Measurements from ENCODE around the gene TENT5C.
A peak's percentile ranks its signal among the peaks of the same experiment; 100 is the strongest.
"Not testable (repeated sequence)": the region's sequence is repeated elsewhere in the genome, so short reads cannot be mapped to it uniquely, and the experiment has no call there.

TENT5C gene

DNA sequence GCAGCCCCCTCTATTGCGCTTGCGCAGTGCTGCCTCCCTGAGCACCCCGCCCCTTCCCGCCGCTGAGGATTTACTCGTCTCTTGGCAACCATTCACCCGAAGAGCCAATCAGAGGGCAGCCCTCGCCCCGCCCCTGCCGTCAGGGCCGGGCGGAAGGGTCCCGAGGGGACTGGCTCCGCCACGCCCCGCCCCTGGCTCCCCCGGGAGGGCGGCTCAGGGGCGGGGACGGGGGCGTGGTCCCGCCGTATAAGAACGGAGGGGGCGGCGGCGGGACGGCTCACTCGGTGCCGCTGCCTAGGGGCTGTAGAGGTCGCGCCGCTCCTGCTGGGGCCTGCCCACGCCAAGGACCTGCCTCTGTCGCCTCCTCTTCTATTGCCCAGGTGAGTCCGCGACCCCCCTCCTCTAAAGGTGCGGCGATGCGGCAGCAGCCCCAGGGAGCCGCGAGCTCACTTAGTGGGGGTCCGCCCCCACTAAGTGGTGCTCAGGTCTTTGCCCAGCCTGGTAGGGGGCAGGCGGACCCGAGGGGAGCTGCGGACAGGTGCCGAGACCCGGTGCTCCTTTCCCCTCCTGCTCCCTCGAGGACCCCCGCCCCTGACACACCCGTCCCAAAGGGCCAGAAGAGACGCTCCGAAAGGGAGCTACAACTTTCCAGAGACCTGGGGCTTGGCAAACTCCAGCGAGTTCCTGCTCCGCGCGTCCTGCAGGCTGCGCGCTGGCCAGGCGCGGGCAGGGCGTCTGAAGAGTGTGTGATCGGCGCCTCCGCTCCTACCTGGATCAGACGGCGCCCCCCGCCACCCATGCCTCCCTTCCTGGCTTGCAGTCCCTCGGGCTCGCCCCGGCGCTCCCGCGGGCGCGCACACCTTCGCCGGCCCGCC is at the start of gene TENT5C:
Gene TENT5C, plus strand, starts transcription at position 275 of the 875 bp plus-strand sequence. CDS start 16,821 bp downstream, outside the sequence.
- peak within 1 kb of the TSS; percentile 80 for H3K4me3 ChIP-seq (ENCODE audit: low read depth, low read length)

DNA sequence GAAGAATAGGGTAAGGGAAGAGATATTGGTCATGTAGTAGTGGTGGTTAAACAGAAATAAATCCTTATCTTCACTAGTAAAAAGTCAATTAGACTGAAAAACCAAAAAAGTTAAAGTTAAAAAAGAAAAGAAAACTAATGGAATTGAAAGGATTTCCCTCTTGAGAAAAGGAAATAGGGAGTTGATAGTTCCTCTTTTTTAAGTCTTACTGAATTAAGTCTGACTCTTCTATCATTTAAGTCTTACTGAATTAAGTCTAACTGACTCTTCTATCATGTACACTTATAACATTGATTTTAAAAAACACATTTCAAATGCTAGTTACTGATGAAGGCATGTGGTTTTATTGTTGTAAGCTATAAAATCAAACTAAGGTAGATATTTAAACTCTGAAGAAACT is 49.5 kb upstream of the TENT5C start:
- no peak overlapping the region for H3K4me3 ChIP-seq (ENCODE audit: low read depth, low read length)

DNA sequence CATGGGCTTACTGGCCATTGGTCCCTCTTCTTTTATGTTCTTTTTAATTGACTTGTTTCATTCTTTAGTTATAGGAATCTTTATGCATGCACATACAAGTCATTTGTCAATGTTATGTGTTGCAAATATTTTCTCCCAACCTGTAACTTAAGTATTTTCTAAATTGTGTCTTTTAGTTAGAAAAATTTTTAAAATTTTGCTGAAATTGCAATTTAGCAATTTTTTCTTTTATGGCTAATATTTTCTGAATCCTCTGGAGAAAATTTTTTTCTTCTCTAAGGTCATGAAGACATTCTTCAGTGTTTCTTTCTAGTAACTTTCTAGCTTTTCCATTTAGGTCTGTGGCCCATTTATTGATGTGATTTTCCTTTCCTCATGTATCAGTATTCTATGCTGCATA is 48.9 kb upstream of the TENT5C start:
- no peak overlapping the region for H3K4me3 ChIP-seq (ENCODE audit: low read depth, low read length)

DNA sequence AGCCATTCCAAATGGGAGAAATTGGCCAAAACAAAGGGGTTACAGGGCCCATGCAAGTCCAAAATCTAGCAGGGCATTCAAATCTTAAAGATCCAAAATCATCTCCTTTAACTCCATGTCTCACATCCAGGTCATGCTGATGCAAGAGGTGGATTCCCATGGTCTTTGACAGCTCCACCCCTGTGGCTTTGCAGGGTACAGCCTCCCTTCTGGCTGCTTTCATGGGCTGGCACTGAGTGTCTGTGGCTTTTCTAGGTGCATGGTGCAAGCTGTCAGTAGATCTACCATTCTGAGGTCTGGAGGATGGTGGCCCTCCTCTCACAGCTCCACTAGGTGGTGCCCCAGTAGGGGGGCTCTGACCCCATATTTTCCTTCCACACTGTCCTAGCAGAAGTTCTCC is 47.4 kb upstream of the TENT5C start:
- not testable (repeated sequence) for H3K4me3 ChIP-seq (ENCODE audit: low read depth, low read length)

DNA sequence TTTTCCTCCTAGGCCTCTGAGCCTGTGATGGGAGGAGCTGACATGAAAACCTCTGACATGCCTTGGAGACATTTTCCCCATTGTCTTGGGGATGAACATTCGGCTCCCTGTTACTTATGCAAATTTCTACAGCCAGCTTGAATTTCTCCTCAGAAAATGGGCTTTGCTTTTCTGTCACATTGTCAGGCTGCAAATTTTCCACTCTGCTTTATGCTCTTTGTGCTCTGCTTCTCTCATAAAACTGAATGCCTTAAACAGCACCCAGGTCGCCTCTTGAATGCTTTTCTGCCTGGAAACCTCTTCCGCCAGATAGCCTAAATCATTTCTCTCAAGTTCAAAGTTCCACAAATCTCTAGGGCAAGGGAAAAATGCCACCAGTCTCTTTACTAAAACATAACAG is 46.7 kb upstream of the TENT5C start:
- no peak overlapping the region for H3K4me3 ChIP-seq (ENCODE audit: low read depth, low read length)

DNA sequence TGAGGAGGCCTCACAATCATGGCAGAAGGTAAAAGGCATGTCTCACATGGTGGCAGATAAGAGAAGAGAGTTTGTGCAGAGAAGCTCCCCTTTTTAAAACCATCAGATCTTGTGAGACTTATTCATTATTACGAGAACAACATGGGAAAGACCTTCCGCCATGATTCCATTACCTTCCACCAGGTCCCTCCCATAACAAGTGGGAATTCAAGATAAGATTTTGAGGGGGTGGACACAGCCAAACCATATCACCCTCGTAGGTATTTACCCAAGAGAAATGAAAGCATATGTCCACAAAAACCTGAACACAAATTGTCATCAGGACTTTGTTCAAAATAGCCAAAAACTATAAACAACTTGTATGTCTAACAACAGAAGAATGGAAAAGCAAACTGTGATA is 45.9 kb upstream of the TENT5C start:
- no peak overlapping the region for H3K4me3 ChIP-seq (ENCODE audit: low read depth, low read length)

DNA sequence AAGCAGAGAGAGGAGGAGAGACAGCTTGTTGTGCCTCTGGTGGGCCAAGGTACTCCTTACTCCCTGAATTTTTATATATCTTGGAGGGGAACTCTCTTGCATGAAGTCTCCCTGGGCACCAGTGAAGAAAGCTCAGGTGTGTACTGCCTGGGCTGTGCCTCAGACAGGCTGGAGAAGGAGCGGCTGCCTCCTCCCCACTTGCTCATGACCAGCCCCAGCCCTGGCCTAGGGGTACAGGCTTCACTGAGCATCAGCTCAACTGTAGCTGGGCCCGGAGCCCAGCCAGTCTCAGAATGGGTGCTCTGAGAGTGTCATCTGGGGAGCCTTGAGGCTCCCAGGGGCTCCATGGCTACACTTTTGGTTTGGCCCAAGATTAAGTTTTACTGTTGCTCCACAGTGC is 44.8 kb upstream of the TENT5C start:
- no peak overlapping the region for H3K4me3 ChIP-seq (ENCODE audit: low read depth, low read length)

DNA sequence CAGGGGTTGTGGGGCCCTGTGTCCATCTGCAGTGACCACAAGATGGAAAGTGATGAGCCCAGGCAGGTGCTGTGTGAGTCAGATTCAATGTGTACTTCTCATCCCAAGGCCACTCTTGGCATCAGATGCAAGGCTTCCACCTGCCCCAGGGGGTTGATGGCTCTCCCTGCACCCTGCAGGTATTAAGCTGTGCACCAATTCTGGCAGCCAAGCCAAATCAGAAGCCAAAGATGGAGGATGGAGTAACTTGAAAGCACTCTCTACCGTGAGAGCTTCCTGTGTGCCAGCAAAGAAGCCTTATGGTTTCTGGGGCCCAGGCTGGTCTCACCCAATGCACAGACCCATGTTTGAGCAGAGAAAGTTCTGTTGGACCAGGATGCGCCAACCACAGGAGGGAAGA is 44.3 kb upstream of the TENT5C start:
- no peak overlapping the region for H3K4me3 ChIP-seq (ENCODE audit: low read depth, low read length)

DNA sequence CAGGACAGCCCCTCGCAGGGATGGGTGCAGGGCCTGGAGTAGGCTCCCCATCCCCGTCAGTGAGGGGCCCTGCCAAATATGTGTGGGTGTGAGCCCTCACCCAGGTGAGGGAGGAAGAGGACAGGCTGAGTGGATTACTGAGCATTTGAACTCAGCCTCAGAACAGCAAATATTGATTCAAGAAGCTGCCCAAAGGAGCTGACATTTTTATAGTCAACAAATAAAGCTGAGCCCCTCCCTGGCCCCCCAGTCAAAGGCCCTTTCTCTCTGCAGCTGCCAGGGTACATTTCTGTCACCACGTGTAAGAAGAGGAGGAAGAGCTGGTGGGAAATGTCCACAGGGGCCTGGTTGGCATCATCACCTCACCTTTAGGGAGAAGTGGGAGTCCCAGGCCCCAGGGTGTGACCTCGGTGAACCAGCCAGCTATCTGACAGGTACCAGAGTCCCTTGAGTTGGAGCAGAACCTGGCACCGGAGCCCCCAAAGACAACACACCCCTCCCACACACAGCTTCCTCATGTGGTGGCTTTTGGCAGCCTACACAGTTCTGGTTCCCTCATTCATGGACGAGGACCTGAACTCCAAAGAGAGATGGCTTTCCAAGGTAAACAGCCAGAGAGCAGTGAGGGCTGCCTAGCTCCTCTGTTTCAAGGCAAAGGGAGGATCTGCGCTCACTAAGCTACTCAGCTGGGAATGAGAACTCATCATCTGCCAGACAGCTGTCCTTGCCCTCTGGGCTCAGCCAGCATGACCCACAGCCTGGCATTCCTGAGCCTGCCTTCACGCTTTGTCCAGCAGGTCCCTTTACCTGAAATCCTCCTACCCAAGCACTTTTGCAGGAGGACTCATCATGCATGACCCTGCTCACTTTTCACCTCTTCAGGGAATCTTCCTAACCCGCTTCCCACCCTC is 43.0 kb upstream of the TENT5C start:
- H3K4me3 ChIP-seq (ENCODE audit: low read depth, low read length): no peak overlapping the region

DNA sequence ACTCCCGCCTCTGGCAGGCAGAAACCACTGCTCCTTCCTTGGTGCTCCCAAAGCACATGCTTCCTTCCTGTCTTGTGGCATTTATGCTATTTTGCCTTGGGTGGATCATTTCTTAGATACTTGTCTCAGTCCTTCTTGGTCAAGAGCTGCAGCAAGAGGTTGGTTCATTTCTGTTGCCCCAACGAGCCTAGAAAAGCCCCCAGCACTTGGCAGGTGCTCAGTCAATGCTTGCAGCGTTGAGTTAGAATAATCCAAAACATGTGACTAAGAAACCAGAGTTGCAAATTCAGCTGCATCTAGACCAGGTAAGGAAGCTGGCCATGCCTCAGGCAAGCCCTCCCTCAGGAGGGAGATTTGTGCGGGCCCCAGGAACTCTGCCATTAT is 42.4 kb upstream of the TENT5C start:
- H3K4me3 ChIP-seq (ENCODE audit: low read depth, low read length): no peak overlapping the region

DNA sequence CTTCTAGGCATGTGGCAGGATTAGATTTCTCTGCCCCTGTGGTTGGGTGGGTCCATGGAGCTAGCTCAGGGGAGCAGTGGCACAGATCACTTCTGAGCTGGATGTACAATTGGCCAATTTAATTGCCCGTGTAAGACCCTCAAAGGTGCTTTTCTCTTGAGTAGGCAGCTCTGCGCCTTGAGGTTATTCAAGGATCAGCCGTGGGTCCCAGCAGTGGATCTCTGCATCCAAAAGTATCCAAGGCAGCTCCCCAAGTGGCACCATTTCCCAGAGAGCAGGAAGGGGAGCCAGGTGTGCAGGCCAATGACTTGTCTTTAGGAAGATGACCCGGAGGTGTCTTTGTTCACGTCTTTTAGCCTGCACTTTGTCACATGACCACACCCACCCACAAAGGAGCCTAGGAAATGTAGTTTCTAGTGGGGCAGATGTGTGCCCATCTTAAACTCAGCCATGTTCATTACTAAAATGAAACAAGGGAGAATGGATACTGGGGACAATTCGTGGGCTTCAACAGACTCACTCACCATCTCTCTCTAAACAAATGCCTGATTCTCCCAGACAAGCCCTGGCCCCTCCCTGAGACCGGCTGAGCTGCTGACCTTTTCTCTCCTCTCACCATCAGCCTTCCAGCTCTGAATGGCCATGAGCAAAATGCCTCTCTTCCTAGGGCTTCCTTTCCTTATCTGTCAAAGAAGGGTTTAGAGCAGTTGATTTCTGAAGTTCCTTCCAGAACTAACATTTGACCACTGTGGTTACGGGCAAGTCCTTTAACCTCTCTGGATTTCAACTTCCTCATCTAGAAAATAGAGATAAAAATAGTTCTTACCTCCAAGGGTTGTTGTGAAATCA is 41.4 kb upstream of the TENT5C start:
- H3K4me3 ChIP-seq (ENCODE audit: low read depth, low read length): no peak overlapping the region

DNA sequence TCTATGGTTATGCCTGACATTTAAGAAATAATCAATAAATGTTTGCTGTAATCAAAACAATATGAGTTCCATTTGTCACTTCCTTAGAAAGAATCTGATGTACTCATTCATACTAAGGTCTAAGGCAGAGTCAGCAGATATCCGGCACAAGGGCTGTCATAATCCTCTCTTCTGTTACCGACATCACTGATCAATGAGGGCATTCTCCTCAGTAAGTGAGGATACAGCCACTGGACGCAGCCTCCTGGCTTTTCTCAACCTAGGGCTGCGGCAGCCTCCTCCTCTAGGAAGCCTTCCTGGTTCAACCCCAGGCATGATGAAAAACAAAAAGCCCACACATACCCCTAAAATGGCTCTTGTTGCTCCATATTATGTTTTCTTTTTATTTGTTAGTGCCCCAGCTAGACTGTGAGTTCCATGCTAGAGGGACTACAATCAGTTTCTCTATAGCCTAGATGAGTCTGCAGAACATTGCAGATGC is 40.7 kb upstream of the TENT5C start:
- no peak overlapping the region for H3K4me3 ChIP-seq (ENCODE audit: low read depth, low read length)

DNA sequence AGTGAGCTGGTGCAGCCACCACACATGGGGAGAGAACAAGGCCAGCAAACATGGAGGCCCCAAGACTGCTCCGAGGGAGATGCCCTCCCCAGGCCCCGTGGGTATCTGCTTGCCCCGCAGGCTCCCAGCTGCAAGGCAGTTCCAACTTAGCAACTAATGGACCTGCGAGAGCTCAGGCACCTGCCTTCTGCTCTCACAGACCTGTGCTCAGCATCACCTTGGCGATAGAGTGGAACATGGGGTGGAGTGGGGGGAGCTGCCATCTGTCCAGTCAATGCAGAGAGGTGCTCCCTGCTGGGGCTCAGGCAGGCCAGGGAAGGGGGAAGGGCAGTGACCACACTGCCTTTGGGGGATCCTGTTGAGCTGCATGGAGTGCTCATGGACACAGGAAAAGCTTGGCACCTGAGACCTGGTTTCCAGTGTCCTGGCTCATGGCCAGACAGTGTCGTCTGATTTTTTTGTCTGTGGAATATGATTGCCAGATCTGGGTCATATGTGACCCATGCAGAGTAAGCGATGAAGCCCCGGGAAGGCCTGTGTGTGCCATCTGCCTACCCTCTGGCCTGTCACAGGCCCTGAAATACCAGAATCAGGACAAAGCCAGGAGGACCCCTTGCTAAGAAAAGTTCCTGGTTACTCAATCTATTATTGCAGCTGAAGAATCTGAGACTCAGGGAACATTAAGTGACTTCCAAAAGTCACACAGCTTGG is 39.9 kb upstream of the TENT5C start:
- no peak overlapping the region for H3K4me3 ChIP-seq (ENCODE audit: low read depth, low read length)

DNA sequence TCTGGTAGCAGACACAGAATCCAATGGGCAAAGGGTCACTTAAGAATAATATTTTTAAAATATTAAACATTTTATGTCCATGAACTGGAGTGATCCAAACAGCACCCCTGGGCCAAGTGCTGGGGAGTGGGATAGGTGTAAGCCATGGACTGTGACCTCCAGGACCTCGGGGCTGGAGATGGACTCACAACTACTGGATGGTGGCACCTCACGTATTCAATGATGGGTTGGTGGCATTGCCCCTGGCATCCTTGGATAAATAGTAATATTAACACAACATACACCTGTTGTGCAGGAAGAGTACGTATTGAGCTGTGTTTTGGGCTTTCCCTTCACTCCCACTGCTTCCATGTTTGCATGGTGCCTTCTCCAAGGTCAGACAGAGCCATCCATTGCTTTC is 39.3 kb upstream of the TENT5C start:
- H3K4me3 ChIP-seq (ENCODE audit: low read depth, low read length): no peak overlapping the region

DNA sequence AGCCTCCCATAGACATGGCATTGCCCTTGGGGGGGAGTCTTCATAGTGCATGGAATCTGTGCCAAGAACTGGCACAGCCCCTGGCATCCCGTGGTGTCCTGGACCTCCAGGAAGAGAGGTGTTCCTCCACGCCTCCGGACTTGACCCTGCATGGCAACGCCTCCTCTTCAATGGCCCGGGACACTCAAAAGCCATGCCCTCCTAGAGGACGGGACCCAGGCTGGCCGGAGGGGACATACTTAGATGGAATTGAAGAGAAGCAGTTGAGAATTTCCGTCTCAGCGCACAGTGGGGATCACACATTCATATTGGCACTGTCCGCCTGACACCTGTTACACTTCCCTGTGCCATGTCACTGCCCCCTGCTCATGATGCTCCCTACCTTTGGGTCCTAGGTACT is 38.4 kb upstream of the TENT5C start:
- no peak overlapping the region for H3K4me3 ChIP-seq (ENCODE audit: low read depth, low read length)

DNA sequence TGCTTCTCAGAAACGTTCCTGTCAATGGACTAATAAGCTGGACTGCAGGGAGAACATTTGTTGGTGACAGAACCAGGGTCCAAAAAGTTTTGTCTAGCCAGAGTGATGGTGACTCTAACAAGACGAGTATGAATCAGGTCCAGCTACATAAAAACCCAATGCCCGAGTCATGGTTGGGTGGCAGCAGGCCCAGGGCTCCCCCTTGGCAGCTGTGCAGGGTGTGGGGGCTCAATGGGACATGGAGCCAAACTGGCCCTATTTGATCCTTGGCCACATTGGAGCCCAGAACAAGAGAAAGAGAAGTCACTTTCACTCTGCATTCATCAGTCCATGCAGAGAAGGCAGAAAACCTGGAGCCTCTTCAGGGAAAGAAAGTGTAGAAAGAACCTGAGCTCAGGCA is 37.9 kb upstream of the TENT5C start:
- no peak overlapping the region for H3K4me3 ChIP-seq (ENCODE audit: low read depth, low read length)

DNA sequence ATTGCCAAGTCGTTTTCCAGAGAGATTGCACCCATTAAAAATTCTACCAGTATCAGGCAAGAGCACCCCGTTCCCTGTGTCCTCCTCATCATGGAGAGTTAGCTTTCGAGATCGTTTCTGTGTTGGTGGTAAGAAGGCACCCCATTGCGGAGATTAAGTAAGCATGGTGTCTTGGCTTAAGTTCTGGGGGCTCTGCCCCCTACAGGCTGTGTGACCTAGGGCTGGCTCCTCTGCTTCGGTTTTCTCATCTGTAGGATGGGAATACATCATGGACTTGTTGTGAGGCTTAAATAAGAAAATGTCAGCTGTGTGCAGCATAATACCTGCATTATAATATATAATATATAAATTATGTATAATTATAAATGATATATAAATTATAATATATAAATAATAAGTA is 36.8 kb upstream of the TENT5C start:
- H3K4me3 ChIP-seq (ENCODE audit: low read depth, low read length): no peak overlapping the region

DNA sequence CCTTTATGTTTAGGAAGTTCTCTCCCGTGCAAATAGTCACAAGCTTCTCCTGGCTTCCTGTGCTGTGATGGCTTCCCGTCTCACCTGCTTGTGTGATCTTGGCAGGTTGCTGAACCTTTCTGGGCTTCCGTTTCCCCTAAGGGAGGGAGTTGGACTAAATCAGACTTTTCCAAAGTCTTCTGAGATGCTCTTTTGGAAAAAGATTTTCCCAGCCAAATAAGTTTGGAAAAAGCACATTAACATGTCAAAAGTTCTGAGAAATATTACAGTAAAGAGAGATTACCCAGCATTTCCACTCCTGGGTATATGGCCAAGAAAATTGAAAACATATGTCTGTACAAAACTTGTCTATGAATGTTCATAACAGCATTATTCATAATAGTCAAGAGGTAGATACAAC is 36.0 kb upstream of the TENT5C start:
- no peak overlapping the region for H3K4me3 ChIP-seq (ENCODE audit: low read depth, low read length)

DNA sequence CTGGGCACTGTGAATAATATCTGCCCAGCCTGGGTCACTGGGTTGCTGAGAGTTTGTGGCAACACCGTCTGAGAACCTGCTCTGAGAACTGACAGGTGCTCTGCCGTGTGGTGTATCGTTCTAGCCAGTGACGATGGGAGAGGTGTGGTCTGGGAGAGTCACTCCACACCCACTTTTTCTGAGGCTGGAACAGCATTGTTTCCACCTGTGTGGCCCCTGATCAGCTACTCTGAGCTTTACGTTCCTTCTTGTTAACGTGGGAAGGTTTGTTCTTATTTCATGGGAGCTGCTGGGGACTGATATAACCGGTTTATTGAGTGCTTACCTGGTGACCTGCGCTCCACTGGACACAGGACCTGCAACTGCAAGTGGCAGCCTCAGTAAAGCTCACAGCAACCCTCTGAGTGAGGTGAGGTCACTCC is 34.8 kb upstream of the TENT5C start:
- no peak overlapping the region for H3K4me3 ChIP-seq (ENCODE audit: low read depth, low read length)

DNA sequence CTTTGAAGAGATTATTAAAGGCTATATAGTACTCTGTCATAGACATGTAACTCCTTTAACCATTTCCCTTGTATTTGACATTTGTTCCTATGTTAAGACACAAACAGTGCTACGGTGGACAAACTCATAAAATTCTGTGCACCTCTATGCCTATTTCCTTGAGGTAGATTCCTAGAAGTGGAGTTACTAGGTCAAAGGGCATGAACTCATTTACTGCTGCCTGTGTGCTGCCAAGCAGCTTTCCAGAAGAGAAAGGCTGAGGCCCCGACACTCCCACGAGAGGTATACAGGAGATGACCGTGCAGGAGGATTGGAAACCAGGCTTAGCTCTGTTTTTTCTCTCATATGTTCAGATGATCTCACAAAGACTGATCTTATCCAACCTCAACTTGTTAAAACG is 34.4 kb upstream of the TENT5C start:
- no peak overlapping the region for H3K4me3 ChIP-seq (ENCODE audit: low read depth, low read length)
